ENCODE data around the gene DOK4. TPM values are rescaled to one million over a fixed set of nuclear protein-coding genes. Genes with fewer than 3 reads are reported as not detected.

Gene DOK4
- 10 to 100 TPM in 3 of 4 donors, 1 to 10 TPM in 1; 1.8 to 31.6 (median 24.5) TPM for total RNA-seq

DNA sequence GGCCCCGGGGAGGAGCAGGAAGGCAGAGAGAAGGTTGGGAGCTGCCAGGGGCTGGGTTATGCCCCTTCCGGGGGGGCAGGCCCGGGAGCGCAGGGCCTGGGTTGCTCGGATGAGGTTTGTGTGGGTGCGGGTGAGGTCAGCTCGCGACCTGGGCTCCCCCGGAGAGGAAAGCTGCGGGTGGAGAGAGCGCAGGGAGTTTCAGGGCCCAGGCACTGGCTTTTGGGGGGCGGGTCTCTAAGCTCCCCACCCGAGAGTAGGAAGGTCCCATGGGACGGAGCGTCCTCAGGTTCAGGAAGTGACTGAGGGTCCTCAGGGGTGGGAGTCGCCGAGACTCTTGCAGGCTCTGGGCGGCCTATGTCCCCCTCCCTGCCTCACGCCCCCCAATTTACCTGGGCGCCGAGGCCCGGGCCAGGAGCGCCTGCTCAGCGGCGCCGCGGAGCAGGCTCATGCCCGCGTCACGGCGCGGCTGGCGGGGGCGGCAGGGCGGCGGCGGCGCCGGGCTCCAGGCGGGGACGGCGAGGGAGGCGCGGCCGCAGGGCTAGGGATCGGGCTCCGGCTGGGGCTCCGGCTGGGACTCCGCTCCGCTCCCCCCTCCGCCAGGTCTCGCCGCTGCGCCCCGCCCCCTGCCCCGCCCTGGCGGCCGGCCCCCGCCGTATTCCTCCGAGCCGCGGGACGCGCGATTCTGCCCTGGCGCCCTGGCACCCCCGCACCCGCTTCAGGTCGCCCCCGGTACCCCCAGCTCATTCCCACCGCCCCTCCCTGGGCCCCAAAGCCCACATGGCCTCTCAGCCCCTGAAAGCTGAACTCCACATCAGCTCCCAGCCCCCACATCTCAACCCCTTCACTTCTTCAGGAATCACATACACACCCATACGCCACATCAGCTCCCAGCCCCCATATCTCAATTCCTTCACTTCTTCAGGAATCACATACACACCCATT is at the start of gene DOK4:
TSS of gene DOK4 (minus strand) at position 578 of the 942 bp plus-strand sequence. CDS start 6,986 bp downstream, outside the sequence.
- Histone ChIP-seq H3K4me1 (peaks cover 0 to 14% of the 10 kb centered on the region in 2 donors), H3K9me3 (no peaks in the 10 kb centered on the region), H3K27me3 (no peaks in the 10 kb centered on the region), H3K36me3 (no peaks in the 10 kb centered on the region), H3K27ac (peak within 1 kb of the TSS; percentile 73 to 87), H3K4me3 (peak within 1 kb of the TSS; percentile 70 to 90)
- TF ChIP-seq, protein P1, sequence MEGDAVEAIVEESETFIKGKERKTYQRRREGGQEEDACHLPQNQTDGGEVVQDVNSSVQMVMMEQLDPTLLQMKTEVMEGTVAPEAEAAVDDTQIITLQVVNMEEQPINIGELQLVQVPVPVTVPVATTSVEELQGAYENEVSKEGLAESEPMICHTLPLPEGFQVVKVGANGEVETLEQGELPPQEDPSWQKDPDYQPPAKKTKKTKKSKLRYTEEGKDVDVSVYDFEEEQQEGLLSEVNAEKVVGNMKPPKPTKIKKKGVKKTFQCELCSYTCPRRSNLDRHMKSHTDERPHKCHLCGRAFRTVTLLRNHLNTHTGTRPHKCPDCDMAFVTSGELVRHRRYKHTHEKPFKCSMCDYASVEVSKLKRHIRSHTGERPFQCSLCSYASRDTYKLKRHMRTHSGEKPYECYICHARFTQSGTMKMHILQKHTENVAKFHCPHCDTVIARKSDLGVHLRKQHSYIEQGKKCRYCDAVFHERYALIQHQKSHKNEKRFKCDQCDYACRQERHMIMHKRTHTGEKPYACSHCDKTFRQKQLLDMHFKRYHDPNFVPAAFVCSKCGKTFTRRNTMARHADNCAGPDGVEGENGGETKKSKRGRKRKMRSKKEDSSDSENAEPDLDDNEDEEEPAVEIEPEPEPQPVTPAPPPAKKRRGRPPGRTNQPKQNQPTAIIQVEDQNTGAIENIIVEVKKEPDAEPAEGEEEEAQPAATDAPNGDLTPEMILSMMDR (IDR thresholded peaks at IDR 0.05): no peak
- TF ChIP-seq POLR2A (IDR thresholded peaks at IDR 0.05): peak; percentile 12 to 58
- peak; percentile 74 to 86 for DNase-seq
- intact Hi-C loops (cut with DNase I; ENCODE audit: low total_unique reads): no loop called here

DNA sequence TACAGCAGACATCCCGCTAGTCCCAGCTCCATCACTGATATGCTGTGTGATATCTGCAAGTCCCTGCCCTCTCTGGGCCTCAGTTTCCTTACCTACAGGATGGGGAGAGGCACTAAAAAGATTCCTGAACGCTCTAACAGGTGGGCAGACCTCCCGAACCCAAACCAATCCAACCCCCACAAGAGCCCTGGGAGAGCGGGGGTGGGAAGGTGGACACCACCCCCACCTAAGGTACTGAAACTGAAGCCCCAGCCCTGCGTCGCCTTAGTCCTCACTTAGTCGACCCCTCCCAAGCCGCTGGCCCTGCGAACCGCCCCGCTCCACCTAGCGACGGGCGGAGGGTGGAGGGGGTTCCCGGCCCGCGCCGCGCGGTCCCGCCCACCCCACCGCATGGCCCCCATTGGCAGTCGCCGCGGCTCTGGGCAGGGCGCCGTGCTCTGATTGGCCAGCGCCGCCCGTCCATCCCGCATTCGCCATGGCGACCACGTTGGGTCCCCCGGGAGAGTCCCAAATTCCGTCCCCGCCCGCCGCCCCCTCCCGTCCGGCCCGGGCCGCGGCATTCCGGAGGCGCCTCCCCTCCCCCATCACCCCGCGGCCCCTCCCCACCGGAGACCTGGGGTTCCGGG is 49.5 kb upstream of the DOK4 start:
- Histone ChIP-seq H3K4me3 (peak overlapping the region; percentile 70 to 92), H3K27me3 (no peaks in the 10 kb centered on the region), H3K9me3 (no peaks in the 10 kb centered on the region), H3K4me1 (peaks cover 5 to 21% of the 10 kb centered on the region in 2 donors), H3K36me3 (no peaks in the 10 kb centered on the region), H3K27ac (peak overlapping the region; percentile 91 to 94)
- TF ChIP-seq POLR2A (IDR thresholded peaks at IDR 0.05): peak in 1 of 2 donors; percentile 41
- TF ChIP-seq, protein P1 (IDR thresholded peaks at IDR 0.05): peak in 3 of 4 experiments; percentile 16 to 34 (median 34)
- intact Hi-C loops (cut with DNase I; ENCODE audit: low total_unique reads): no loop called here
- DNase-seq: peak; percentile 94 to 97

DNA sequence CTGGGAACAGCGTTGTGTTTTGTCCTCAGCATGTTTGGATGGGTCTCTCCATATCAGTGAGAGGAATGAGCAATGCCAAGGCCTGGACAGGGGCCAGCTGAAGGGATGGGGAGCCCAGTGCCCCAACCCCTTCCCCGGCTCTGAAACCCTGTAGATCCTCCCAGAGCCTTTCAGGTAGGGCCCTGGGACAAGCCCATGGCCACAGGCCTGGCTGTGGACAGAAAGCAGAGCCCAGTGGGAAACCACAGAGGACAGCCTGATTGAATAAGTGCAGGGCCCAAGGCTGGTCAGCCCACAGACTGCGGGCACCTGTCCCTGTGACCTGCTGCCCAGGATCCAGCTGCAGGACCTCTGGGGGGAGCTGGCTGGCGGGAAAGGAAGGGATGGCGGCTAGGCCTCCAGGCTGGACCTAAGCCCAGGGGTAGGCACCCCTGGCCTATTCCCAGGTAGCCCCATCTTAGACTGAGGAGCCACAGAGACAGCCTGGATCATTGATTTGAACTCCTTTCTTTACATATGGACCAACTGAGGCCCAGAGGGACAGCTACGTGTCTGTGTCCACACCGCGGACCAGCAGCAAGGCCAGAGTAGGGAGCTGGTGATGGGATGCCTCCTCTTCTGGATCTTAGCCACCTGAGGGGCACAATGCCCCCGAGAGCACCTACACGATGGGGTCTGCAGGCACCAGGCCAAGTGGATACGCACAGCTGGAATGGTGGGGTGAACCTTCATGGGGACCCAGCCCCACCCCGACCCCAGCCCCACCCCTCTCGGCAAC is 48.8 kb upstream of the DOK4 start:
- peak overlapping the region; percentile 91 to 94 for H3K27ac ChIP-seq
- peak overlapping the region; percentile 70 to 92 for H3K4me3 ChIP-seq
- no peaks in the 10 kb centered on the region for H3K9me3 ChIP-seq
- peak; percentile 49 to 64 for DNase-seq
- H3K36me3 ChIP-seq: no peaks in the 10 kb centered on the region
- no peaks in the 10 kb centered on the region for H3K27me3 ChIP-seq
- intact Hi-C loops (cut with DNase I; ENCODE audit: low total_unique reads): no loop called here
- H3K4me1 ChIP-seq: peaks cover 5 to 21% of the 10 kb centered on the region in 2 donors
- TF ChIP-seq, protein P1 (IDR thresholded peaks at IDR 0.05): no peak

DNA sequence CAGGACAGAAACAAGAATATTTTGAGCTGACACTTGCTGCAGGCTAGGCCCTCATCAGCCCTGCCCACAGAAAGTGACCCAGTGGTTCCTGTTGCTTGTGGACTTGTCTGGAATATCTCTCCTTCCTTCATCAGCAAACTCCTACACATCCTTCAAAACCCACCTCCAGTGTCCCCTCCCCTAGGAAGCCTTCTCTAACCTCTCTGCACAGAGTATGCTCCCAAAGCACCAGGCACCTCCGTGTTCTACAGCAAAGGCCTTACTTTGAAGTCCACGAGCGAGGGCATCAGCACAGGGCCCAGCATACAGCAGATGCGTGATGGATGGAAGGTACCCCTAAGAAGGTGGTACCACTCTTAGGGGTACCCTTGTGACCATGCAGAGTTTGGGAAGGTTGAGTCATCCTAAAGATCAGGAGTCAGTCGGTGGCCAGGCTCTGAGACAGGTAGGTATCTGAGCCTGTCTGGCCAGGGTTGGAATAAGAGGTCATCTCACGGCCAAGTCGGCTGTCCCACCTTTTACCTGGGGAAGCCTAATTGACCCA is 48.1 kb upstream of the DOK4 start:
- Histone ChIP-seq H3K27me3 (no peaks in the 10 kb centered on the region), H3K27ac (peak overlapping the region; percentile 91 to 94), H3K4me3 (no peak overlapping the region), H3K9me3 (no peaks in the 10 kb centered on the region), H3K4me1 (peaks cover 5 to 21% of the 10 kb centered on the region in 2 donors), H3K36me3 (no peaks in the 10 kb centered on the region)
- peak; percentile 8 to 12 for DNase-seq
- intact Hi-C loops (cut with DNase I; ENCODE audit: low total_unique reads): no loop called here
- TF ChIP-seq, protein P1 (IDR thresholded peaks at IDR 0.05): no peak
- TF ChIP-seq POLR2A (IDR thresholded peaks at IDR 0.05): no peak

Measured in uterus (tissue), 4 donors.